Aorta (tissue), 5 donors: ENCODE results near the gene OGFR. TPM values are rescaled to one million over a fixed set of nuclear protein-coding genes. Genes with fewer than 3 reads are reported as not detected.

Experiments used
- ATAC-seq: fragments of 200-7000 bp; cut with Tn5 transposase; one replicate; pipeline ENCODE4 v1.9.1; 2022; ENCODE audit warnings: moderate library complexity; ENCODE audit not compliant: low FRiP score
- DNase-seq, 2 donors: peaks; one replicate each; pipeline ENCODE4 v3.0.0-alpha.2; 2020
- H3K27ac ChIP-seq, 2 donors: one replicate each; pipeline ENCODE4 v1.5.1; 2013; ENCODE audit warnings: low read length in 2 of 2, mild to moderate bottlenecking in 2 of 2, moderate library complexity in 2 of 2, control low read depth in 1 of 2, inconsistent platforms in 1 of 2, low read depth in 1 of 2
- H3K27me3 ChIP-seq, 2 donors: one replicate each; pipeline ENCODE4 v1.6.1; 2013; ENCODE audit warnings: control low read depth in 1 of 2, low read length in 1 of 2, mild to moderate bottlenecking in 1 of 2, moderate library complexity in 1 of 2; ENCODE audit not compliant: insufficient read depth in 2 of 2, control insufficient read depth in 1 of 2
- H3K36me3 ChIP-seq, 2 donors: one replicate each; pipeline ENCODE4 v1.6.1; 2013; ENCODE audit warnings: control low read depth in 1 of 2, low read length in 1 of 2, mild to moderate bottlenecking in 1 of 2; ENCODE audit not compliant: insufficient read depth in 2 of 2, control insufficient read depth in 1 of 2
- H3K4me1 ChIP-seq, 2 donors: one replicate each; pipeline ENCODE4 v1.6.1; 2013; ENCODE audit warnings: low read length in 2 of 2, control low read depth in 1 of 2, mild to moderate bottlenecking in 1 of 2, moderate library complexity in 1 of 2; ENCODE audit not compliant: insufficient read depth in 2 of 2, control insufficient read depth in 1 of 2
- H3K4me3 ChIP-seq, 2 donors: one replicate each; pipeline ENCODE4 v1.5.1; 2013; ENCODE audit warnings: low read length in 2 of 2, control low read depth in 1 of 2, mild to moderate bottlenecking in 1 of 2
- H3K9me3 ChIP-seq: one replicate; pipeline ENCODE4 v1.6.1; 2013; ENCODE audit warnings: mild to moderate bottlenecking, low read length; ENCODE audit not compliant: control insufficient read depth
- WGBS, 2 donors: extraction: QIAGEN DNeasy Blood & Tissue Kit; methylation state at CpG; one replicate each; pipeline ENCODE4 v1.1.7; 2013; 5-methylcytosine and 5-hydroxymethylcytosine counted together
- intact Hi-C, 2 donors: fragments of 100-400 bp; cut with DNase I; formaldehyde crosslinking; loops; one replicate each; pipeline versions ENCODE4 v1.14.2 to v1.15.0; 2022
- polyA plus RNA-seq, 2 donors: library from polyadenylated mRNA; stranded (reverse); fragments of 200-250 nt; gene quantifications; one replicate each; pipeline ENCODE4 v1.2.3, GENCODE V29; 2013
- total RNA-seq, 2 donors: library from RNA; stranded (reverse); fragmentation: NEBNext Ultra II Directional; extraction: Animal tissue kit (Norgen Biotek cat#: 25700); gene quantifications; one replicate each; pipeline ENCODE4 v1.2.1, GENCODE V29; 2021
- donor health status: healthy with polysubstance abuse.
- donor health status: Bipolar disorder and iron deficiency.
- donor health status: DM: no; HTN: no; CAD: no.
- donor health status: DM: no; HTN: no; CAD: no.
- donor health status: DM: yes; HTN: yes; CAD: no.

The OGFR gene
- total and polyA plus RNA-seq, 4 donors, result 18.5 to 58.8 (median 37.1) TPM

DNA sequence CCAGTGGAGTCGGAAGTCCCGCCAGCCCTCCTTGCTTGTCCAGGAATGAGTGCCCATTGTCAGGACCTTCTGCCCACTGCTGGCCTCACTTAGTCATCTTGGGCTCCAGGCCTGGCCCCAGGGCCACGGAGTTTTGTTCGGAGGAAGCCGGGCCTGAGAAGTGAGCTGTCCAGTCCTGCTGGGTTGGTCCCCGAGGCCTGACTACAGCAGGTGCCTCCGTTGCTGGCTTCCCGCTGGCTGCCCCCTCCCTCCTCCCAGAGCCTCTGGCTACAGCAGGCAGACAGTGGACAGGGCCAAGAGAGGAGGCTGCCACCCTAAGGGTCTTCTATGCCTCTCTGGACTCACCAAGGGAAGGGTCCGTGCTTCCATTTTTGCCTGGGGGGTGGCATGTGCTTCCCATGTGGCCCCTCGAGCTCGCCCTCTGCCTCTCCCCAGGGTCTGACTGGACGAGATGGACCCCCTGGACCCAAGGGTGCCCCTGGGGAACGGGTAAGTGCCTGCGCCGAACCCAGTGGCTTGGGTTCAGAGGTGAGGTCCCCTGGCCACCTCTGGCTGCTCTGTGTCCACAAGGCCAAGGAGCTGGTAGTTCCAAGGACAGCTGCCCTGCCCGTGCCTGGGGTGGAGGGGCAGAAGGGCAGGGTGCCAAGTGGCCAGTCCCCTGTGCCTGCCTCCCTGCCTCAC, 15.0 kb downstream of the OGFR start:
- 40 to 41% methylated on average over 15 to 16 of the region's 16 CpGs for WGBS, 2 donors
- H3K4me1 ChIP-seq, result no peaks in the 10 kb centered on the region
- no peaks in the 10 kb centered on the region for H3K27me3 ChIP-seq

GRCh38 chr20:62820208-62820961, 15.8 kb downstream of the OGFR start:
- intact Hi-C loops, result no loop called here
- Histone ChIP-seq H3K4me3 (no peak overlapping the region), H3K27me3 (no peaks in the 10 kb centered on the region), H3K27ac (no peak overlapping the region), H3K4me1 (no peaks in the 10 kb centered on the region), H3K36me3 (no peaks in the 10 kb centered on the region), H3K9me3 (no peaks in the 10 kb centered on the region)
- DNase-seq (no peak), ATAC-seq (no peak)
- WGBS, 2 donors, result 50 to 58% methylated on average over 23 of the region's 23 CpGs

More for the DNA sequence above, 15.0 kb downstream of the OGFR start:
- Histone ChIP-seq H3K9me3 (no peaks in the 10 kb centered on the region), H3K36me3 (no peaks in the 10 kb centered on the region), H3K27ac (no peak overlapping the region), H3K4me3 (no peak overlapping the region)
- ATAC-seq (no peak), DNase-seq (no peak)
- intact Hi-C loops, result no loop called here

DNA sequence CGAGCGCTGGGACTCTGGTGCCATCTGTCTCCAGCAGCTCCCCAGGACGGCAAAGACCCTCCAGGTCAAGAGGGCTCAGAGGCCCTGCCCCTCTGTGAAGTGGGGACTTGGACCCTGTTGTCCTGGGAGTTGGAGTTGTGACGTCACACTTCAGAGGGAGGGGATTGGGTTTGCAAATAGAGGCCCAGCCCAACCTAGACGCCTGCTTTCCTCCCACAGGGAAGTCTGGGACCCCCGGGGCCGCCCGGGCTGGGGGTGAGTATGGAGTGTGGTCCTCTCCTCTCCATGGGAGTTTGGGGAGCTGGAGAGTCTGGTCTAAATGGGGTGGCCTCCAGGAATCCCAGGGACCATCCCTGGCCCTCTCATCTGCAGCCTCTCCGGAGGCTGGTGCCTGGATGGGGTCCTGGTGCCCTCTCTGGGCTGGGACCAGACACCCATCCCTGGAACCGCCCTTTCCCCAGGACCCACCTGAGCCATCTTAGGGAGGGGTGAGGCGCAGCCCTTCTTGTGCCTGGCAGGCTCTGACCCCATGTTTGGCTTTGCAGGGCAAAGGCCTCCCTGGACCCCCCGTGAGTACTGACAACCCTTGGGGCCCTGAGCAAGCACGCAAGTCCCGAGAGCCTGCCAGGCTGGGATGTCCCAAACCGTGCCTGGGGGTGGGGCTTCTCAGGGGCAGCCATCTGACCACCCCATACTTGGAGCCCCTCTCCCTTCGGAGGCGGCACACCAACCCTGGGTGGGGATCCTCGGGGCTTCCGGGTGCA, 16.5 kb downstream of the OGFR start:
- no peak for DNase-seq
- intact Hi-C loops, result no loop called here
- 89 to 90% methylated on average over 19 of the region's 19 CpGs for WGBS, 2 donors
- Histone ChIP-seq H3K9me3 (no peaks in the 10 kb centered on the region), H3K27me3 (no peaks in the 10 kb centered on the region), H3K36me3 (no peaks in the 10 kb centered on the region), H3K4me3 (no peak overlapping the region), H3K4me1 (no peaks in the 10 kb centered on the region), H3K27ac (no peak overlapping the region)
- ATAC-seq, result no peak

GRCh38 chr20:62821726-62822210, 17.1 kb downstream of the OGFR start:
- Histone ChIP-seq H3K36me3 (no peaks in the 10 kb centered on the region), H3K9me3 (no peaks in the 10 kb centered on the region), H3K27ac (no peak overlapping the region), H3K4me1 (no peaks in the 10 kb centered on the region), H3K4me3 (no peak overlapping the region), H3K27me3 (no peaks in the 10 kb centered on the region)
- ATAC-seq, result no peak
- intact Hi-C loops, result no loop called here
- DNase-seq, result no peak
- 94 to 97% methylated on average over 11 to 12 of the region's 12 CpGs for WGBS, 2 donors

DNA sequence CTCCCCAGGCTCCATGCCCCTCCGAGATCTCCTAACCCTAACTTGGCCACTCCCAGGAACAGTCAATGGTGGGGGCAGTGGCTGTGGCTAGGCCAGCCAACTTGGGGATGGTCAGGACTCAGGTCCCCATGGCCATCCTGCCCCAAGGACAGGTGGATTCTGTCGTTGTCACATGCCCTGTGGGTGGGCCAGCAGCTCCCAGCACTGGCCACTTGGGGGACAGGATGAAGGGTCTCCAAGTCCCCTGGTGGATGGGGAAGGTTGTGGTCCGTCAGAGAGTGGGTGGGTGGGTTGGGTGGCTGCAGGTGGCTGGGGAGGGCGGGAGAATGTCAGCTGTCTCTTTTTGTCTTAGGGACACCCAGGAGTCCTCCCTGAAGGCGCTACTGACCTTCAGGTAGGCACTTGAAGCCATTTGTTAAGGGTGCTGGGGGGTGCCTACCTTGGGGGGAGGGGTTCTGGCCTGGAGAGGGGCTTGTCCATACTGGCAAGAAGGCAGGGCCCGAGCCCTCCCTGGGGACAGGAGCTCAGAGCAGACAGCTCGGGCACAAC, 17.7 kb downstream of the OGFR start:
- 83 to 85% methylated on average over 7 of the region's 7 CpGs for WGBS, 2 donors
- Histone ChIP-seq H3K4me1 (no peaks in the 10 kb centered on the region), H3K4me3 (no peak overlapping the region), H3K27ac (no peak overlapping the region), H3K27me3 (no peaks in the 10 kb centered on the region), H3K9me3 (no peaks in the 10 kb centered on the region), H3K36me3 (no peaks in the 10 kb centered on the region)
- intact Hi-C loops, result no loop called here
- no peak for ATAC-seq
- no peak for DNase-seq

DNA sequence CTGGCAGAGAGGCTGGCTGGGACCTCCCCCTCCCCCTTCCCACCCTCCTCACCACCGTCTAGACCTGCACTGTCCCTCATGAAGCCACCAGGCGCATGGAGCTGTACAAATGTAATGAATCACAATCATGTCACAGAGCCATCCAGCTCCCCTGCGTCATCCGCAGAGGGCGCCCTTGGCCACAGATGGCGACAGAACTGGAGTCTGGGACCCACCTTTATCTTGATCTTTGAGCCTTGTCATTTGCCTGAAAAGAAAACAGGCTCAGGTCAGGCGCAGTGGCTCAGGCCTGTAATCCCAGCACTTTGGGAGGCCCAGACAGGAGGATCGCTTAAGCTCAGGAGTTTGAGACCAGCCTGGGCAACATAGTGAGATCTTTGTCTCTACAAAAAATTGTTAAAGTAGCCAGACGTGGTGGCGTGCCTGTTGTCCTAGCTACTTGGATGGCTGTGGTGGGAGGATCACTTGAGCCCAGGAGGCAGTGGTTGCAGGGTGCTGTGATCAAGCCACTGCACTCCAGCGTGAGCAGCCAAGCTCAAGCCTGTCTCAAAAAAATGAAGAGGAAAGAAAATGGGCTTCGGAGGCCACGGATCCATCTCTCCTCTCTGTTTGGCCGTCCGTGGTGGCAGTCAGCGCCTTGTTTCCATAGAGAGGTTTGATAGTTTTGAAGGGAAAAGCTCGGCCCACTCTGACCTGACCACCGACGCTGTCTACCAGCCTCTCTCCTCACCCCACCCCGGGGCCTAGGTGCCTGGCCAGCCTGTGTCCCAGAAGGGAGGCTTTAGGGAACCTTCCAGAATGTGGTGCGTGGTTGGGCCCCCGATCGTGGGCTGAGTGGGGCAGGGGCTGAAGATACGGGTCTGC, 18.4 kb downstream of the OGFR start:
- DNase-seq (no peak), ATAC-seq (no peak)
- Histone ChIP-seq H3K36me3 (no peaks in the 10 kb centered on the region), H3K27ac (no peak overlapping the region), H3K27me3 (no peaks in the 10 kb centered on the region), H3K9me3 (no peaks in the 10 kb centered on the region), H3K4me3 (no peak overlapping the region), H3K4me1 (no peaks in the 10 kb centered on the region)
- WGBS, 2 donors, result 89 to 92% methylated on average over 24 of the region's 24 CpGs
- intact Hi-C loops, result no loop called here

- 79 to 87% methylated on average over 32 to 38 of the region's 38 CpGs for WGBS, 2 donors
- Histone ChIP-seq H3K4me3 (no peak overlapping the region), H3K27ac (no peak overlapping the region), H3K9me3 (no peaks in the 10 kb centered on the region), H3K36me3 (no peaks in the 10 kb centered on the region), H3K4me1 (no peaks in the 10 kb centered on the region), H3K27me3 (no peaks in the 10 kb centered on the region)
- ATAC-seq (no peak), DNase-seq (no peak)
- intact Hi-C loops, result no loop called here
Measured at GRCh38 chr20:62823688-62824475, 19.2 kb downstream of the OGFR start.
